ENCODE data around the gene BCR. TPM values are rescaled to one million over a fixed set of nuclear protein-coding genes. Genes with fewer than 3 reads are reported as not detected.

The BCR gene
- total RNA-seq, 1 experiment from 2014 or later, result 129 TPM

GRCh38 chr22:23225724-23226496 lies 45.6 kb downstream of the BCR start:
- H3K36me3 Mint-ChIP-seq, result peaks cover 30% of the 10 kb centered on the region
- H3K27ac Mint-ChIP-seq, result peak overlapping the region; percentile 29
- ATAC-seq (peak; percentile 7; the same call in 1 of the 2 replicates), DNase-seq (ENCODE audit: low spot score) (no peak)
- POLR2A ChIA-PET, result no interaction called here
- no peak overlapping the region for H3K4me3 Mint-ChIP-seq
- CTCF ChIA-PET, result interaction anchor here (0.6 to 3.0 kb wide), 8 partner anchors 16 to 98 kb away, joined by 3 to 11 read pairs (median 4); no protein-coding TSS in a partner anchor
- peaks cover 84% of the 10 kb centered on the region for H3K4me1 Mint-ChIP-seq
- H3K9me3 Mint-ChIP-seq, result peaks cover 24% of the 10 kb centered on the region
- H3K27me3 Mint-ChIP-seq (ENCODE audit: low read depth), result no peaks in the 10 kb centered on the region; the same call in 1 of the 2 replicates
- TF ChIP-seq ZBTB43 (CRISPR knock-in tag; IDR thresholded peaks at IDR 0.05) (no peak), ZNF671 (CRISPR knock-in tag; IDR thresholded peaks at IDR 0.05) (no peak), ATF3 (CRISPR knock-in tag; conservative IDR thresholded peaks at IDR 0.05) (no peak), CREM (CRISPR knock-in tag; IDR thresholded peaks at IDR 0.05) (no peak), ZNF232 (CRISPR knock-in tag; IDR thresholded peaks at IDR 0.05) (no peak), PREB (CRISPR knock-in tag; IDR thresholded peaks at IDR 0.05; ENCODE audit: borderline replicate concordance) (no peak), GABPB1 (CRISPR knock-in tag; IDR thresholded peaks at IDR 0.05) (no peak), ERG (CRISPR knock-in tag; IDR thresholded peaks at IDR 0.05) (no peak), NR2C2 (CRISPR knock-in tag; IDR thresholded peaks at IDR 0.05) (no peak), ZNF281 (CRISPR knock-in tag; IDR thresholded peaks at IDR 0.05) (no peak), ZNF416 (CRISPR knock-in tag; IDR thresholded peaks at IDR 0.05) (no peak), NR1H2 (CRISPR knock-in tag; IDR thresholded peaks at IDR 0.05) (no peak), AFF4 (CRISPR knock-in tag; IDR thresholded peaks at IDR 0.05; ENCODE audit: borderline replicate concordance) (no peak), CREB1 (CRISPR knock-in tag; IDR thresholded peaks at IDR 0.05) (no peak), HMGXB4 (CRISPR knock-in tag; IDR thresholded peaks at IDR 0.05) (no peak), HMGA2 (CRISPR knock-in tag; IDR thresholded peaks at IDR 0.05) (no peak), E2F1 (CRISPR knock-in tag; IDR thresholded peaks at IDR 0.05) (no peak), MLX (CRISPR knock-in tag; IDR thresholded peaks at IDR 0.05) (no peak), IRF1 (CRISPR knock-in tag; IDR thresholded peaks at IDR 0.05) (no peak)

All from WTC11 (cell line).